Vagina (tissue), 2 donors: ENCODE results near the gene GRAMD1B. TPM values are rescaled to one million over a fixed set of nuclear protein-coding genes. Genes with fewer than 3 reads are reported as not detected.
"Not testable (repeated sequence)": the region's sequence is repeated elsewhere in the genome, so short reads cannot be mapped to it uniquely, and the experiment has no call there.

Experiments used
- DNase-seq, 2 donors: peaks; one replicate each; pipeline ENCODE4 v3.0.0-alpha.2; 2017; ENCODE audit errors: extremely low spot score in 2 of 2
- H3K27ac ChIP-seq: fragments of 200-600 bp; sonication (generic); one replicate; pipeline ENCODE4 v1.5.1; 2019
- H3K27me3 ChIP-seq: fragments of 200-600 bp; sonication (generic); one replicate; pipeline ENCODE4 v1.5.1; 2019
- H3K36me3 ChIP-seq, 2 donors: fragments of 200-600 bp; sonication (generic); one replicate each; pipeline ENCODE4 v1.5.1; 2017 to 2019
- H3K4me1 ChIP-seq: fragments of 200-600 bp; sonication (generic); one replicate; pipeline ENCODE4 v1.5.1; 2019
- H3K4me3 ChIP-seq, 2 donors: fragments of 200-600 bp; sonication (generic); 1 replicate in 1 of 2; 2 replicates in 1 of 2; pipeline ENCODE4 v1.5.1; 2016 to 2019
- H3K9me3 ChIP-seq: fragments of 200-600 bp; sonication (generic); one replicate; pipeline ENCODE4 v1.5.1; 2019
- POLR2A ChIP-seq, 2 donors: fragments of 450-650 bp; IDR thresholded peaks; one replicate each; pipeline ENCODE4 v1.6.1; 2017; ENCODE audit warnings: antibody characterized with exemption in 2 of 2, mild to moderate bottlenecking in 2 of 2, moderate library complexity in 2 of 2
- POLR2AphosphoS5 ChIP-seq, 2 donors: sonication (generic); formaldehyde crosslinking; IDR thresholded peaks; one replicate each; pipeline ENCODE4 v1.9.0; 2017; ENCODE audit warnings: antibody characterized with exemption in 2 of 2, mild to moderate bottlenecking in 2 of 2, low read depth in 1 of 2; ENCODE audit not compliant: insufficient read depth in 1 of 2
- intact Hi-C: fragments of 100-400 bp; cut with DNase I; formaldehyde crosslinking; loops from one replicate; pipeline ENCODE4 v1.15.1; 2023
- total RNA-seq: library from RNA; depleted of rRNA; stranded (reverse); fragments of >200 nt; gene quantifications from one replicate; pipeline ENCODE4 v1.2.3, GENCODE V29; 2016
- TF ChIP-seq, protein P1 (sequence below), 3 experiments: fragments of 450-650 bp in 2 of 3; fragments of 200-600 bp in 1 of 3; sonication (generic) in 1 of 3; IDR thresholded peaks; one replicate each; pipeline ENCODE4 v1.5.1; 2017 to 2019; ENCODE audit warnings: antibody characterized with exemption in 3 of 3, mild to moderate bottlenecking in 2 of 3, moderate library complexity in 2 of 3

GRAMD1B gene
- total RNA-seq, 1 donor from 2014 or later: 4.9 TPM

DNA sequence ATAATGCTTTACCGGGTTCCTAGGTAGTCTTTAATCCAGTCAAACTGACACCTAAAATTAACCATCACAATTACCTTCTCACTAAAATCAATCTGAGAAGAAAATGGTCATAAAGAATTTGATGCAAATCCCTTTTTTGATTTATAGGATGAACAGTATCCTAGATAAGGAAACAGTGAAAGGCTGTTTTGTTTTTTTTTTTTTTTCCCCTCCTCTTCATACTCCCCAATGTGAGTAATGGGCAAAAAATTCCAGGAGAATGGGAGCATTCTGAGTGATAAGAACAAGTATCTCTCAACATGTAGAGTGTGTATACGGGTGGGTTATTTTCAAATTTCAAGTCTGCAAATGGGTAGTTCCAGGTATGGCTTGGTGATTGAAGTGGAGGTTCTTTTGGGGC, 28.4 kb downstream of the GRAMD1B start:
- Histone ChIP-seq H3K27ac (no peak overlapping the region), H3K36me3 (no peaks in the 10 kb centered on the region), H3K27me3 (no peaks in the 10 kb centered on the region), H3K9me3 (no peaks in the 10 kb centered on the region), H3K4me3 (no peak overlapping the region), H3K4me1 (no peaks in the 10 kb centered on the region)
- no peak for DNase-seq
- intact Hi-C loops: no loop called here
- TF ChIP-seq, protein P1, sequence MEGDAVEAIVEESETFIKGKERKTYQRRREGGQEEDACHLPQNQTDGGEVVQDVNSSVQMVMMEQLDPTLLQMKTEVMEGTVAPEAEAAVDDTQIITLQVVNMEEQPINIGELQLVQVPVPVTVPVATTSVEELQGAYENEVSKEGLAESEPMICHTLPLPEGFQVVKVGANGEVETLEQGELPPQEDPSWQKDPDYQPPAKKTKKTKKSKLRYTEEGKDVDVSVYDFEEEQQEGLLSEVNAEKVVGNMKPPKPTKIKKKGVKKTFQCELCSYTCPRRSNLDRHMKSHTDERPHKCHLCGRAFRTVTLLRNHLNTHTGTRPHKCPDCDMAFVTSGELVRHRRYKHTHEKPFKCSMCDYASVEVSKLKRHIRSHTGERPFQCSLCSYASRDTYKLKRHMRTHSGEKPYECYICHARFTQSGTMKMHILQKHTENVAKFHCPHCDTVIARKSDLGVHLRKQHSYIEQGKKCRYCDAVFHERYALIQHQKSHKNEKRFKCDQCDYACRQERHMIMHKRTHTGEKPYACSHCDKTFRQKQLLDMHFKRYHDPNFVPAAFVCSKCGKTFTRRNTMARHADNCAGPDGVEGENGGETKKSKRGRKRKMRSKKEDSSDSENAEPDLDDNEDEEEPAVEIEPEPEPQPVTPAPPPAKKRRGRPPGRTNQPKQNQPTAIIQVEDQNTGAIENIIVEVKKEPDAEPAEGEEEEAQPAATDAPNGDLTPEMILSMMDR (IDR thresholded peaks at IDR 0.05): no peak
- TF ChIP-seq POLR2A (IDR thresholded peaks at IDR 0.05): no peak
- TF ChIP-seq POLR2AphosphoS5 (IDR thresholded peaks at IDR 0.05; ENCODE audit: insufficient read depth in 1 of 2, low read depth in 1 of 2): no peak

GRCh38 chr11:123460012-123460700, 30.1 kb downstream of the GRAMD1B start:
- Histone ChIP-seq H3K4me3 (no peak overlapping the region), H3K27me3 (no peaks in the 10 kb centered on the region), H3K9me3 (no peaks in the 10 kb centered on the region), H3K36me3 (no peaks in the 10 kb centered on the region), H3K27ac (no peak overlapping the region), H3K4me1 (no peaks in the 10 kb centered on the region)
- no peak for DNase-seq
- TF ChIP-seq, protein P1 (IDR thresholded peaks at IDR 0.05): no peak
- TF ChIP-seq POLR2AphosphoS5 (IDR thresholded peaks at IDR 0.05; ENCODE audit: insufficient read depth in 1 of 2, low read depth in 1 of 2): no peak
- no peak for TF ChIP-seq POLR2A (IDR thresholded peaks at IDR 0.05)
- intact Hi-C loops: no loop called here

- intact Hi-C loops: no loop called here
- Histone ChIP-seq H3K4me3 (no peak overlapping the region), H3K27ac (no peak overlapping the region), H3K36me3 (no peaks in the 10 kb centered on the region), H3K4me1 (no peaks in the 10 kb centered on the region), H3K9me3 (no peaks in the 10 kb centered on the region), H3K27me3 (no peaks in the 10 kb centered on the region)
- no peak for TF ChIP-seq POLR2AphosphoS5 (IDR thresholded peaks at IDR 0.05; ENCODE audit: insufficient read depth in 1 of 2, low read depth in 1 of 2)
- no peak for DNase-seq
Measured at GRCh38 chr11:123461164-123461563, 31.1 kb downstream of the GRAMD1B start.

- H3K27me3 ChIP-seq, H3K36me3 ChIP-seq, H3K9me3 ChIP-seq, DNase-seq, H3K4me3 ChIP-seq, H3K4me1 ChIP-seq, H3K27ac ChIP-seq, intact Hi-C loops: not testable (repeated sequence)
Measured at GRCh38 chr11:123465667-123466066, 35.6 kb downstream of the GRAMD1B start.

GRCh38 chr11:123466172-123466571, 36.1 kb downstream of the GRAMD1B start:
- DNase-seq, H3K36me3 ChIP-seq, H3K9me3 ChIP-seq, H3K27ac ChIP-seq, H3K4me3 ChIP-seq, H3K27me3 ChIP-seq, H3K4me1 ChIP-seq, intact Hi-C loops: not testable (repeated sequence)

- H3K36me3 ChIP-seq: no peaks in the 10 kb centered on the region
- H3K4me3 ChIP-seq: no peak overlapping the region
- TF ChIP-seq POLR2A (IDR thresholded peaks at IDR 0.05): no peak
- no peak for TF ChIP-seq POLR2AphosphoS5 (IDR thresholded peaks at IDR 0.05; ENCODE audit: insufficient read depth in 1 of 2, low read depth in 1 of 2)
- H3K27ac ChIP-seq: no peak overlapping the region
- intact Hi-C loops: no loop called here
- no peaks in the 10 kb centered on the region for H3K27me3 ChIP-seq
- no peak for DNase-seq
- H3K9me3 ChIP-seq: no peaks in the 10 kb centered on the region
- no peaks in the 10 kb centered on the region for H3K4me1 ChIP-seq
Measured at GRCh38 chr11:123469089-123469488, 39.0 kb downstream of the GRAMD1B start.

- Histone ChIP-seq H3K27me3 (no peaks in the 10 kb centered on the region), H3K4me1 (no peaks in the 10 kb centered on the region), H3K27ac (no peak overlapping the region), H3K4me3 (no peak overlapping the region), H3K36me3 (no peaks in the 10 kb centered on the region), H3K9me3 (no peaks in the 10 kb centered on the region)
- DNase-seq: no peak
- TF ChIP-seq POLR2A (IDR thresholded peaks at IDR 0.05) (no peak), POLR2AphosphoS5 (IDR thresholded peaks at IDR 0.05; ENCODE audit: insufficient read depth in 1 of 2, low read depth in 1 of 2) (no peak)
- TF ChIP-seq, protein P1 (IDR thresholded peaks at IDR 0.05): no peak
- intact Hi-C loops: no loop called here
Measured at GRCh38 chr11:123469586-123469985, 39.5 kb downstream of the GRAMD1B start.
